Forelimb muscle (tissue), 1 donor: ENCODE results near the gene INCA1. TPM values are rescaled to one million over a fixed set of nuclear protein-coding genes. Genes with fewer than 3 reads are reported as not detected.

Experiments used
- DNase-seq: peaks from one replicate; pipeline ENCODE4 v3.0.0-alpha.2; 2013; ENCODE audit warnings: low read depth
- polyA plus RNA-seq: library from polyadenylated mRNA; unstranded; fragments of 120-200 nt; gene quantifications from one replicate; pipeline ENCODE4 v1.2.1, GENCODE V29; 2013; ENCODE audit not compliant: insufficient read length

Gene INCA1
- polyA plus RNA-seq, 1 donor = 5.0 TPM

- no peak for DNase-seq
Observed at GRCh38 chr17:4971826-4972225, 25.5 kb downstream of the INCA1 start.

GRCh38 chr17:4970273-4970672, 27.0 kb downstream of the INCA1 start:
- DNase-seq = no peak

- DNase-seq = no peak
Observed at GRCh38 chr17:4969551-4970173, 27.7 kb downstream of the INCA1 start.

- no peak for DNase-seq
Observed at GRCh38 chr17:4969047-4969550, 28.2 kb downstream of the INCA1 start.

GRCh38 chr17:4968486-4969046, 28.8 kb downstream of the INCA1 start:
- no peak for DNase-seq

- DNase-seq = peak; percentile 87
Observed at GRCh38 chr17:4967539-4968485, 29.5 kb downstream of the INCA1 start, which contains the start of gene SPAG7. TSS of gene SPAG7 (minus strand) at chr17:4967817. CDS start at chr17:4967804, 13 bp downstream.

- DNase-seq = peak; percentile 98
Observed at GRCh38 chr17:4966844-4967538, 30.3 kb downstream of the INCA1 start.

GRCh38 chr17:4965311-4965986, 31.9 kb downstream of the INCA1 start:
- DNase-seq = no peak

GRCh38 chr17:4960279-4960922, 36.9 kb downstream of the INCA1 start:
- DNase-seq = no peak

GRCh38 chr17:4959261-4959965, 37.9 kb downstream of the INCA1 start:
- DNase-seq = no peak

GRCh38 chr17:4958102-4958501, 39.2 kb downstream of the INCA1 start:
- no peak for DNase-seq

- no peak for DNase-seq
Observed at GRCh38 chr17:4956493-4957061, 40.7 kb downstream of the INCA1 start.

- DNase-seq = no peak
Observed at GRCh38 chr17:4955091-4955490, 42.2 kb downstream of the INCA1 start.

GRCh38 chr17:4953451-4953961, 43.8 kb downstream of the INCA1 start:
- DNase-seq = no peak

- DNase-seq = no peak
Observed at GRCh38 chr17:4951486-4951885, 45.8 kb downstream of the INCA1 start.

GRCh38 chr17:4950746-4951204, 46.5 kb downstream of the INCA1 start, which contains the start of gene ENO3:
TSS of gene ENO3 (plus strand) at chr17:4951119. CDS start at chr17:4951830, 711 bp downstream.
- DNase-seq = no peak

GRCh38 chr17:4950075-4950745, 47.1 kb downstream of the INCA1 start:
- no peak for DNase-seq

- DNase-seq = no peak
Observed at GRCh38 chr17:4949321-4950074, 47.8 kb downstream of the INCA1 start.
